ENCODE data around the gene UNC50.
"Not testable (repeated sequence)": the region's sequence is repeated elsewhere in the genome, so short reads cannot be mapped to it uniquely, and the experiment has no call there.

The UNC50 gene

GRCh38 chr2:98615481-98615880, 7.1 kb downstream of the UNC50 start:
- no peak for DNase-seq

DNA sequence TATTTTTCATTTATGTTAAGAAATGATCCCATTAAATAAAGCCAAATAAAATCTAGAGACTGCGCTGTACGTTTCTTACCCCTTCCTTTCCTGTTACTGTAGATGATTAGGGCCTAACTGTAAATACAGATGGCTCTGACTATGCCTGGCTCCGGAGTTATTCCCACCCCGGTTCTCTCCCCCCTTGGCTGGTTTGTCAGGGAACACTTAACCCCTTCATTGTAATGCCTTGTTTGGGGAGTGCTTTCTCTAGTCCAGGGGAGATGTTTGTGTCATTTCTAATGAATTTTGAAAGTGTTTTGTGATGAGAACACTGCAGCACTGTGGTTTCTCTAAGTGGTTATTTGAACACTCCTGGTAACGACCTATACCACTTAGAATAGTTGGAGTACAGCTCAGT, 8.8 kb downstream of the UNC50 start:
- no peak for DNase-seq

DNA sequence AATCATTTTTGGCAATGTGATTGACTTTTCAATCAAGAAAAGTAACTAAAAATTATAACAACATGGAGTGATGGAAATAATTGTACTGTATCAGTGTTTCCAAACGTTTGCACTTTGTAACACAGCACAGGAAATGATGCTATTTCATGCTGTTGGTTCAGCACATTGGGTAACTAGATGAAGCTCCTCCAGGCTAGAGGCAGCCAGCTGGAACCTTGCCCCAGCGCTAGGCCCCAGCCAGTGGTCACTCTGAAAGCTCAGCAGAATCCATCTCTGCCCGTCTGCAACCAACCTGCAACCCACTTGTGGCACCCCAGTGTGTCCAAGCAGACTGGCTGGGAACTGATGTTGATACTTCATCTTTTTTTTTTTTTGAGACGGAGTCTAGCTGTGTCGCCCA, 15.3 kb downstream of the UNC50 start:
- no peak for DNase-seq

- DNase-seq = no peak
Measured at GRCh38 chr2:98632351-98632750, 24.0 kb downstream of the UNC50 start.

- peak; percentile 56 for DNase-seq
Measured at GRCh38 chr2:98634406-98635092, 26.2 kb downstream of the UNC50 start.

DNA sequence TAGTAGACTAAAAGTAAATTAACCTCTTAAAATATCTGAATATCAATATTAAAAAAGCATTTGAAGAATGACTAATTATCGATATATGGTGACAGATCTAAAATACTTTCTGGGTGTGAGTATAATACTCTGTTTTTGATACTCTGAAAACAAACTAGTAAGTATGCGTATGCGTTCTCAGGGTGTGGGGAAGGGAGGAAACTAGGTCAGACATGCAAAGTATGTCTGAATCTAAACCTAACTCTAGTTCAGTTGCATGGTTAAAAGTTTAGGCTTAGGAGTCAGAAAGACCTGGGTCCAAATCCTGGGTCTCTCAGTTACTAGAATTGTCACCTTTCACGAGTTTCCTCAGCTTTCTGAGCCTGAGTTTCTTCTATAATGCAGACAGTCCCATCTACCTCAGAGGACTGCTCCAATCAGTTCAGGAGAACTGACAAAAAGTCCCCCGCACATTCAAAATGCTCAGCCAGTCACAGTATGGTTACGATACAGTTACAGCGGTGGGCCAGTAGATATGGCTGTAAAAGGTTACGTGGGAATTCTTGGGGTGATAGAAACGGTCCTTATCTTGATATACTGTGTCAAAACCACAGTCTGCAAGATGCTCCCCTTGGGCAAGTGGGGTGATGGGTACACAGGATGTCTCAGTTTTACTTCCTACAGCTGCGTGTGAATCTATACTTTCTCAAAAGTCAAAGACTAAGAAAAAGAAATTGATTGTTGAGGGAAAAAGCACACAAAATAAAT, 29.2 kb downstream of the UNC50 start:
- DNase-seq = no peak

DNA sequence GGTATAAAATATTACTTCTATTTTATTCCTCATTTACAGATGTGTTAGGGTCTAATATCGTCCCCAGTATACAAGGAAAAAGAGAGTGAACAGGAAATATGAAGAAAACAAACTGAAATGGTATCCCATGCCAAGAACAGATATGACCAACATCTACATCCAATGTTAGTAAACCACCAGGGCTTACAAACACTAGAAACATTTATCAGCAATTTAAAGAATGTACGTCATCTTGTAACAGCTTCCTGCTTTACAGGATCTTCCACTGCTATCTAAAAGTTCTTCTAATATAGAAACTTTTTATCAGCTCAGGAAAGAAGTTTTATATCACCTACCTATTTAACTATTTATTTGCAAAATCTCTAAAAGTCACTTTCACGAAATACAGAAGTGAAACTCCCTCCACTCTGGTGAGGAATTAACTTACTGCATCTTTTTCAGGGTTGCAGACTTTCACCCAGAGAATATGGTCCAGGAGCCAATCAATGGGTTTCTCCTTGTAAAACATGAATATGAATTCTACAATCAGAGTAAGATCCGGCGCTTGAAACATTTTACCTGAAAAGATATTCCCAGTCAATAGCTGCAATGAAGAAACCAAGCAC, 35.2 kb downstream of the UNC50 start:
- no peak for DNase-seq

DNA sequence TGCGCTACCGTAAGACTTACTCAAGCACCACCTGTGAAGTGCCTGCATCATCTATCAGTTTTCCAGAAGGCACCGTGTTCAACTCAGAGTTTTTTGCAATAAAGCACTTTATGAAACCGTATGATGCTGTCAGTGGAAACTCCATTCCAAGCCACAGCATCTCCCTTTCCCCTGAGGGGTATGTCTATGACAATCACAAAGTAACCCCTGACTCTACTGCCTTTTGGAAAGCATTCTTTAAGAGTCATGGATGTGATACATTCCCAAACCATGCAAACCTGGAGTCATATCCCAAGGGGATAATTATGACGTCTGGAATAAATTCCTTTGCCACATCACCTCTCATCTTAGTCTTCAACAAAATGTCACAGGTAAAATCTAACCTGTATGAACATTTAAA, 39.2 kb downstream of the UNC50 start:
- no peak for DNase-seq

GRCh38 chr2:98648451-98648850, 40.1 kb downstream of the UNC50 start:
- no peak for DNase-seq

DNA sequence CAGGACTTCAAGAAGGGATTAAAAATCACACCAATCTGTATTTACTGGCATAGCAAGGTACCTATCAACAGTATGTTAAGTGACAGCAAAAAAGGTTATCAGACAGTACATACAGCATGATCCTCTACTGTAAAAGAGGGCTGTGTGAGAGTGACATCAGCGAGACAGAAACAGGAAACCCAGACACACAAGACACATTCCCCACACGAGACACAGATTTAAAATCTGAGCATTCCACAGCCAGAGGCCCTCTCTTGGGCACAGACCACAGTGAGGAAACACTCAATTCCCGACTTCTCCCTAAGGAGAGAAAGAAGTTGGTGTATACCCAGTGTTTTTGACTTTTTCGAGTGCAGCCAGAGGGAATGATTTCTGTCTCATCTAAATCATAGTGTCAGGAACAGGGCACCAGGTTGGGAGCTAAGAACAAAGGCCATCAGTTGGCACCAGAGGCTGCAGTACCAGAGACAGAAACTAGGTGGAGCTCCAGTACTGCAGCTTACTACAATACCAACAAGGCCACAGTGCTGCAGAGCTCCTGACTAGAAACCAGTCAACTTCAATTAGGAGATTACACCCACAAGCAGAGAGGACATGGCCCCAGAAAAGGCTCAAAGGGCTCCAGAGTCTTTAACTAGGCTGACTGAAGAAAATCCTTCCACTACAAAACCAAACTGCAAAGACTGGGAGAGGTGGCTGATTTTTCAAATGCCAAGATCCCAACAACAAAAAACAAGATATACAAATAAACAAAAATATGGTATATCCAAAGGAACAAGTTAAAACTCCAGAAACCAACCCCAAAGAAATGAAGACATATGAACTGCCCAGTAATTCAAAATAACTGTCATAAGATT, 41.0 kb downstream of the UNC50 start:
- DNase-seq = peak; percentile 93

DNA sequence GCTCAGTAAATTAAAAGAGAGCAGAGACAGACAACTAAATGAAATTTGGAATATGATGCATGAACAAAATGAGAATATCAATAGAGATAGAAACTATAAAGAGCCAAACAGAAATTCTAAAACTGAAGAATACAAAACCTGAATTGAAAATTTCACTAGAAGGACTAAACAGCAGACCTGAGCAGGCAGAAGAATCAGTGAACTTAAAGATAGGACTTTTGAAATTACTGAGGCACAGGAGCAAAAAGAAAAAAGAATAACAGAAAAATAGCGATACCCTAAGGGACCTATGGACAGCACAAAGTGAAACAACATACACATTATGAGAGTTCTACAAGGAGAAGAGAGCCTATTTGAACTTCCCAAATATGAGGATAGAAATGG, 41.6 kb downstream of the UNC50 start:
- DNase-seq = no peak

DNA sequence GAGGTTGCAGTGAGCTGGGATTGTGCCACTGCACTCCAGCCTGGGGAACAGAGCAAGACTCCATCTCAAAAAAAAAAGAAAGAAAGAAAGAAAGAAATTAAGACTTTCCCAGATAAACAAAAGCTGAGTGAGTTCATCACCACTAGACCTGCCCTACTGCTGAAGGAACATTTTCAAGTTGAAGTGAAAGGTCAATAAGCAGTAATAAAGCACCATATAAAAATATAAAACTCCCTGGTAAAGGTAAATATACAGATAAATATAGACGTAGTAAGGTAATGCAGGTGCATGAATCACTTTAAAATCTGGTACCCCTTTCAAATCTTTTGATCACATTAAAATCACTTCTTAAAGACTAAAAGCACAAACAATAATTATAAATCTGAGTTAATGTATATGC, 42.6 kb downstream of the UNC50 start:
- DNase-seq = no peak

GRCh38 chr2:98654699-98655495, 46.5 kb downstream of the UNC50 start:
- DNase-seq = no peak

- DNase-seq = no peak
Measured at GRCh38 chr2:98656800-98657199, 48.4 kb downstream of the UNC50 start.

DNA sequence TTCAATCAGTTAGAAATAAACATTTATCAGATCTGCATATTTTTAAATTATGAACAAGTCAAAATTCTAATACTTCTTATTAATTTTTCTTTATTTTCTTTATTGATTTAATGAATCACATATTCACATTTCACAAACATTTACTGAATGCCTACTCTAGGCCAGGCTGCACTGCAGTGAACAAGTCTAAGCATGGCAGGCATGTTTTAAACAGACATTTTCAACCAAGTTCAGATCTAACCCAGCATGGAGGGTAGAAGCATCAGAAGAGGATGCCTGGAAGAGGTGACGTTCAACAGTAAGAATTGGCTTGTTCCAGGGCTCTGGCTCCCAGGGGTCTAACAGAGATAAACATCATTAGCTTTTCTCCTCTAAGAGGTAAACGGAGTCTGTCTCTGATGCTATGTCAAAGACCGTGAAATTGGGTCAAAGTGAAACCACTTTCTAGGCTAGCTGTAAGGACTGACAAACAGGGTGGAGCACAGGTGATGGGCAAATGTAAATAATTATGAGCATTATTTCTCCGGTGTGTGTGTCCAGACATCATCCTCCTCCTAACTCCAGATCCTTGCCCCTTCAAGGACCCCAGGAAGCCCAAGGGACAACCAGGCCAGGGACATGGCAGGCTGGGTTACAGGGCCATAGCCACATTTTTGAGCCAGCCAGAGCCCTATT, 50.6 kb downstream of the UNC50 start:
- DNase-seq = no peak

DNA sequence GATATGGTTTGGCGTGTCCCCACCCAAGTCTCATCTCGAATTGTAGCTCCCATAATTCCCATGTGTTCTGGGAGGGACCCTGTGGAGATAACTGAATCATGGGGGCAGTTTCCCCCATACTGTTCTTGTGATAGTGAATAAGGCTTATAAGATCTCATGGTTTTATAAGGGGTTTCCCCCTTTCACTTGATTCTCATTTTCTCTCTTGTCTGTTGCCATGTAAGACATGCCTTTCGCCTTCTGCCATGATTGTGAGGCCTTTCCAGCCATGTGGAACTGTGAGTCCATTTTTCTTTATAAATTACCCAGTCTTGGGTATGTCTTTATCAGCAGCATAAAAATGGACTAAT, 51.1 kb downstream of the UNC50 start:
- not testable (repeated sequence) for DNase-seq

DNA sequence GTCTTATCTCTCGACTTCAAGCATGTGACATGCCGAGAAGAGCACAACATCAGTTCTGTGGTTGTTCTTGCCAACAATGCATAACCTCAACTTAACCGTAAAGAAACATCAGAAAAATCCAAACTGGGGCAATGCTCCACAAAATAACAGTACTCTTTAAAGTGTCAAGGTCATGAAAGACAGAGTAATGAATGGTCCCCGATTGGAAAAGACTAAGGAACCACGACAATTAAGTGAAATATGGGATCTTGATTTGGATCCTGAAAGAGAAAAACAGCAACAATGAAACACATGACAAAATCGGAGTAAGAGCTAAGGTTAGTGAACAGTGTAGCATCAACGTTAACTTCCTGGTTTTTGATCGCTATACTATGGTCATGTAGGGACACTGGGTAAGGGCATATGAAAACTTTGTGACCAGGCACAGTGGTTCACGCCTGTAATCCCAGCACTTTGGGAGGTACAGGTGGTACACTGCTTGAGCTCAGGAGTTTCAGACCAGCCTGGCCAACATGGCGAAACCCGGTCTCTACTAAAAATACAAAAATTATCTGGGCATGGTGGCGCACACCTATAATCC, 55.2 kb downstream of the UNC50 start:
- no peak for DNase-seq

GRCh38 chr2:98664323-98664722, 55.9 kb downstream of the UNC50 start:
- peak; percentile 4 for DNase-seq

DNA sequence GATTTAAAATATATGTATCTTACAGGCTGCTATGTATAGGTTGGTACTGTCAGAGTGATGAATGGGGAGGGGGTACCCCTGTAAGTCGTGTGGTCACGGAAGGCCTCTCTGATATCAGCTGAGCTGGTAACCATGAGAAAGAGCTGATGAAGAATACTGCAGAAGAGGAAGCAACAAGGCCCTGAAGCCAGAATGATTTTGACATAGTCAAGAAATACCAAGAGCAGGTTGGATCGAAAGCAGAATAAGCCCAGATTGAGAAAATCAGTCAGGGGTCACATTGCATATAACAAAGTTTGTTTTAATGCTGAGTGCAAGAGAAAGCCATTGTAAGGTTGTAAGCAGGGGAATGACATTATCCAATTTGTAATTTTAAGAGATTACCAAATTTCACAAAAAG, 57.3 kb downstream of the UNC50 start:
- no peak for DNase-seq

All from NCI-H2171 treated with DMSO at 0.1 percent for 48 hours (cell line).